ENCODE results near the gene ANKRD34A.
A peak's percentile ranks its signal among the peaks of the same experiment; 100 is the strongest.

The ANKRD34A gene

GRCh38 chr1:145991735-145992412 lies 27.5 kb upstream of the ANKRD34A start:
- no peak for DNase-seq (ENCODE audit: extremely low read depth in 1 of 2, low read depth in 1 of 2)

- DNase-seq (ENCODE audit: extremely low read depth in 1 of 2, low read depth in 1 of 2): no peak
Observed at GRCh38 chr1:145990249-145990855, 26.0 kb upstream of the ANKRD34A start.

GRCh38 chr1:145988773-145989172 lies 24.4 kb upstream of the ANKRD34A start:
- no peak for DNase-seq (ENCODE audit: extremely low read depth in 1 of 2, low read depth in 1 of 2)

DNA sequence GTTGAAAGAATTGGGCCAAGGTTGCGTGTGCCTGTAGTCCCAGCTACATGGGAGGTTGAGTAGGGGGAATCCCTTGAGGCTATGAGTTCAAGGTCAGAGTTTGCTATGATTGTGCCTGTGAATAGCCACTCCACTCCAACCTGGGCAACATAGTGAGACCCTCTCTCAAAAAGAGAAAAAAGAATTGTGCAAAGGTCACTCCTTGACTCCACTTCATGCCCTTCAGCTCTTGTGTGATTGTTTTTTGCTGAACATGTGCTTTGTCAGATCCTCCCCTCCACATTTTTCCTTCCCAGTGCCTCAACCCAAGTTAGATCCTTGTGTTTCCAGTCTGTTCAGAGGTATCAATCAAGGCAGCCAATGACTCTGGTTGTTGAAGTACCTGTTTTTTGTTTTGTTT lies 23.6 kb upstream of the ANKRD34A start:
- DNase-seq (ENCODE audit: extremely low read depth in 1 of 2, low read depth in 1 of 2): no peak

GRCh38 chr1:145986551-145986950 lies 22.2 kb upstream of the ANKRD34A start:
- no peak for DNase-seq (ENCODE audit: extremely low read depth in 1 of 2, low read depth in 1 of 2)

GRCh38 chr1:145985502-145986439 lies 21.4 kb upstream of the ANKRD34A start:
- no peak for DNase-seq (ENCODE audit: extremely low read depth in 1 of 2, low read depth in 1 of 2)

GRCh38 chr1:145985129-145985501 lies 20.7 kb upstream of the ANKRD34A start:
- DNase-seq (ENCODE audit: extremely low read depth in 1 of 2, low read depth in 1 of 2): no peak

DNA sequence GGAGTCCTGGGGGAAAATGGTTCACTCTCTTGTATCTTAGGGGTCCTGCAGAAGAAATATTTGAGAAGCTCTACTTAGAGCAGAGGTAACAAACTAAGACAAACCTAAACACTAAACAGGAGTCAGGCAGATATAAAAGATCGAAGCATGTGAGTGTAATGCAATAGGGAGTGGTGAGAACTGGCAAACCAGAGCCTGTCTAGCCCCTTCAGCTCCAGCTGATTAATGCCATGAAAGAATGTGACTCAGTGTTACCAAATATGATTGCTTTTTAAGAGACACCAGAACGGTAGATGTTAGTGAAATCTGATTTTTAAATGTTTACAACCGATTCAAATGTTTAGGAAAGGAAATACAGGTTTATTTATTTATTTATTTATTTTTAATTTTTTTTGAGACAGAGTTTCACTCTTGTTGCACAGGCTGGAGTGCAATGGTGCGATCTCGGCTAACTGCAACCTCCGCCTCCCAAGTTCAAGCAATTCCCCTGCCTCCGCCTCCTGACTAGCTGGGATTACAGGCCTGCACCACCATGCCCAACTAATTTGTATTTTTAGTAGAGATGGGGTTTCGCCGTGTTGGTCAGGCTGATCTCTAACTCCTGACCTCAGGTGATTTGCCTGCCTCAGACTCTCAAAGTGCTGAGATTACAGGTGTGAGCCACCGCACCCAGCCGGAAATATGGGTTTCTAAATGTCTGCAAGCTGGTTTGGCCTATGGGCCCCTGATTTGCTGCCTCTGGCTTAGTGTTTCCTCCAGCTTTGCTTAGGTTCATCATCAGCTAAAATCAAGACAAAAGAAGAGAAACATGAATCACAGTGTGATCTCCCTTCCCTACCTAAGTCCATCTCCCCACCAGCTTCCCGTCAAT lies 19.8 kb upstream of the ANKRD34A start:
- no peak for DNase-seq (ENCODE audit: extremely low read depth in 1 of 2, low read depth in 1 of 2)

DNA sequence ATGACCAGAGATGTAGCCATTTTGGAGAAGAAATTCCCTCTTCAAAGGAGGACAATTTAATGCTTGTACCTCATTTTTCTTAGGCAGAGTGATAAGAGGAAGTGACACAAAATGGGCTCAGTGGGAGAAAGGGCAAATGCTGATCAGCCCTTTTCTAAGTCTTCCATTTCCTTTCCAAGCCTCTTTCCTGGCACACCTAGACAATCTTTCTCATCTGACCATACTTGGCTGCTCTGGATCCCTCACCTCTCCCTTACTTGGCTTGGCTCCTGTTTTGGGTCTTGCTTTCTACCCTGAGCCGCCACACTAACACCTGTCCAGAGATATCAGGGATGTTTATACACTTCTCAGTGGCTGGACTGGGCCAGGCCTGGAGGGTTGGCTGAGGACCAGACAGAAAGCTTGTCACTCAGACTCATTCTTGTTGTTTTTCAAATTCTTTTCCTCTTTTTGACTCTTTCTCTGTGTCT lies 18.9 kb upstream of the ANKRD34A start:
- no peak for DNase-seq (ENCODE audit: extremely low read depth in 1 of 2, low read depth in 1 of 2)

- DNase-seq (ENCODE audit: extremely low read depth in 1 of 2, low read depth in 1 of 2): no peak
Observed at GRCh38 chr1:145982010-145982723, 17.8 kb upstream of the ANKRD34A start.

DNA sequence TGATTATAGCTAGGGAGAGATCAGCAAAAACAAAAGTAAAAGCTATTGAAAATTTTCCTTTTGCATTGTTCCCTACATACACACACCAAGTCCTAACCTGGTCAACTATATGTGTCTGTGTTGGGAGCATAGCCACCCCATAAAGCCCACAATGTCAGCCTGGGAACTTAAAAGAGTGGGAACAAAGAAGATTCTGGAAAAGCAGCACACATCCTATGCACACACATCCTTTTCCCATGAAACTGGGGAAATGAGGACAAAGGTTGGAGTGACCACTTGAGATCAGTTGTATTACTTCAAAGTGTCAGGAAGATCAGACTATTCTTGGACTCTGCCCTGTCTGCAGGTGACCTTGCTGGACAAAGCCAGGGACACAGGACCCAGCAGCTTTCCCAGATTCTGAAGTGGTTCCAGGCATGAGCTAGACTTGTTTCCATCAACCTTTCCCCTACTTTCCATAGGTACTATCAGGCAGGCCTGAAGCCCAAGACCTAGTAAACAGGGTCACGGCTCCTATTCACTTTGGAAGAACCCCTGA lies 16.2 kb upstream of the ANKRD34A start:
- DNase-seq (ENCODE audit: extremely low read depth in 1 of 2, low read depth in 1 of 2): no peak

GRCh38 chr1:145979746-145980456 lies 15.5 kb upstream of the ANKRD34A start:
- no peak for DNase-seq (ENCODE audit: extremely low read depth in 1 of 2, low read depth in 1 of 2)

DNA sequence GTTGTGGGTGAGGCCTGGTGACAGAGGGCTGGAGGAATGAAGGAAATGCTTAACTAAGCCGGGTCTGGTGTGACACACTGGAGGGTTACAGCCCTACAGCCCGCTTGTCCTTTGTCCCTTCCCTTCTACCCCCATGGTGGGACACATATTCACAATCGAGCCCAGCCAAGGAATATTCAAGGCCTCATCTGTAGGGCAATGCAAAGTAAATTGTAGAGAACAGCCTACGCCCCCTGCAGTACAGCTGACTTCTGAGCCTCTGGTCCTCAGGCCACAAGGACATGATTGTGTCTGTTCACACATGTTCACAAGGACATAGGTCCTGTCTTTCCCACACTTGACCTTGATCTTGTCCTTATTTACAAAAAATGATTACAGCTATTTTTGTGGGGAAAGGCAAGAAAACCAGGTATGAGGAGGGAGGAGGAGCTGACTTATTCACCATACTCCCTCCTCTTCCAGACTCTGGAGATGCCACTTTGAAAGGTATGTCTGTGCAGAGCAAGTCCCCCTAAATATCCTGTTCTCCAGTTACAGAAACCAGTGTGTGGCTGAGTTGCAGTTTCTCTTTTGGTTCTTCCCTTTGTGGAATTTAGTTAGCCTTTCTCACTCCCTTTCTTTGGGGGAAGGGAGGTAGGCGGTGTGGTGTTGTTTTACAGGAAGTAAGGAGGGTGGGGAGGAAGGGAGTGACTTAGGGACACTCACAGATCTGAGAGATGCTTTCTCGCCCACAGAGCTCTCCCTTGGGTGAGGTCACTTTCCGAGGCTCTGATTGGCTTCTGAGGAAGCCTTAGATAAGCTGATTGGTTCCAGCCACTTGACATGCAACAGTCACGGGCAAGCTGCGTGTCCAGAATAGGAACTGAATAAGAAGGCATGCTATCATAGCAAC lies 14.7 kb upstream of the ANKRD34A start:
- peak in 1 of 2 donors; percentile 44 for DNase-seq (ENCODE audit: extremely low read depth in 1 of 2, low read depth in 1 of 2)

GRCh38 chr1:145978471-145978853 lies 14.1 kb upstream of the ANKRD34A start:
- no peak for DNase-seq (ENCODE audit: extremely low read depth in 1 of 2, low read depth in 1 of 2)

GRCh38 chr1:145977486-145978470 lies 13.4 kb upstream of the ANKRD34A start:
- DNase-seq (ENCODE audit: extremely low read depth in 1 of 2, low read depth in 1 of 2): peak in 1 of 2 donors; percentile 54

- no peak for DNase-seq (ENCODE audit: extremely low read depth in 1 of 2, low read depth in 1 of 2)
Observed at GRCh38 chr1:145977016-145977415, 12.6 kb upstream of the ANKRD34A start.

- DNase-seq (ENCODE audit: extremely low read depth in 1 of 2, low read depth in 1 of 2): no peak
Observed at GRCh38 chr1:145975216-145975615, 10.8 kb upstream of the ANKRD34A start.
